HUES6 (cell line): ENCODE results near the gene SLC25A21.

Experiments used
- H3K27ac ChIP-seq: 2 replicates; pipeline ENCODE4 v1.7.0; 2013; ENCODE audit warnings: low read depth, mild to moderate bottlenecking, low read length, inconsistent platforms
- H3K27me3 ChIP-seq: 2 replicates; pipeline ENCODE4 v1.6.1; 2013; ENCODE audit warnings: low read length; ENCODE audit not compliant: control insufficient read depth, insufficient read depth
- H3K36me3 ChIP-seq: 2 replicates; pipeline ENCODE4 v1.6.1; 2013; ENCODE audit warnings: low read length; ENCODE audit not compliant: control insufficient read depth, insufficient read depth
- H3K4me1 ChIP-seq: 2 replicates; pipeline ENCODE4 v1.6.1; 2013; ENCODE audit warnings: low read length; ENCODE audit not compliant: control insufficient read depth, insufficient read depth
- H3K4me3 ChIP-seq: 2 replicates; pipeline ENCODE4 v1.5.1; 2013; ENCODE audit warnings: low read depth, low read length
- H3K9ac ChIP-seq: one replicate; pipeline ENCODE4 v1.6.1; 2013; ENCODE audit warnings: mild to moderate bottlenecking, low read length
- H3K9me3 ChIP-seq: 2 replicates; pipeline ENCODE4 v1.6.1; 2013; ENCODE audit warnings: low read depth, low read length; ENCODE audit not compliant: control insufficient read depth, insufficient read depth

The SLC25A21 gene

DNA sequence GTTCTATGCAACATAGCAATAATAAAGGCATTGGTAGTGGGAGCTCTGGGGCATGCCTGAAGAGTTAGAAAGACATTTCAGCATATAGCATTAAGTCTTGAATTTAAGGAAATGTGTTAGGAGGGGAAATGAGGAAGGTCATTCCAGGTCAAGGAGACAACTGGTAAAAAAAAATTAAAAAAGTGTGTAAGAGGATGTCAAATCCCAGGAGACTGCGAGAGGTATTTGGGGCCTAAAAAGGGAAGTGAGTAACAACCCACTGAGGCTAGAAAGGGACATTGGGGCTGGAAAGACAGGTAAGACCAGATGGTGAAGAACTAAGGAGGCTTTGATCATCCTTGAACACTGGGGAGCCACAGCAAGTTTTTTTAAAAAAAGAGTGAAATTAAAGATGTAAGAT lies 152.9 kb downstream of the SLC25A21 start:
- Histone ChIP-seq H3K36me3 (no peaks in the 10 kb centered on the region), H3K9me3 (no peaks in the 10 kb centered on the region), H3K27ac (no peak overlapping the region), H3K27me3 (no peaks in the 10 kb centered on the region), H3K4me3 (no peak overlapping the region), H3K9ac (no peak overlapping the region), H3K4me1 (no peaks in the 10 kb centered on the region)

DNA sequence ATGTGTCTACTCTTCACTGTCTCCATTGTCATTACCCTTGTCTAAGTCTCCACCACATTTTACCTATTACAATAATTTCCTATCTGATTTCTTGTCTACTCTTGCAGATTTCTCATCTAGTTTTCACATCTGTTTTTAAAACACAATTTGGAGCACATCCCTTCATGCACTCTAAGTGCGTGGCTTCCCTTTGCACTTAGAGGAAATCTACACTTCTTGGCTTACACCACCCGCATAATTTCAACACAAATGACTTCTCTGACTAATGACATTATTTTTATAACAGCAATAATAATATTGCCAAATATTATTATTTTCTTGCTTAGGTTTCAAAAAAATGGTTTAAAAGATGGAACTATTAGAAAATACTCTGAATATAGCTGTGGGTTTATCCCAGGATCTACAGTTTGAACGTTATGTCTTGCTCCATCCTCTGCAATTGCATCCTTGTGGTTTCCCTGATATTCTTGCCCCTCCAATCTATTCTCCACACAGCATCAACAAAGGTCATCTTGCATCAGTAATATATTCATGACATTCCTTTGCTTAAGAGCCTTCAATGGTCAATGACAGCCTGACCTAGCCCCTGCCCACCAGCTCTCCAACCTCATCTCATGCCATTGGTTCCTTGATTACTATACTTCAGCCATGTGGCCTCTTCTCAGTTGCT lies 153.7 kb downstream of the SLC25A21 start:
- no peak overlapping the region for H3K4me3 ChIP-seq
- H3K27ac ChIP-seq = no peak overlapping the region
- no peaks in the 10 kb centered on the region for H3K4me1 ChIP-seq
- H3K36me3 ChIP-seq = no peaks in the 10 kb centered on the region
- H3K9me3 ChIP-seq = no peaks in the 10 kb centered on the region
- no peak overlapping the region for H3K9ac ChIP-seq
- no peaks in the 10 kb centered on the region for H3K27me3 ChIP-seq

DNA sequence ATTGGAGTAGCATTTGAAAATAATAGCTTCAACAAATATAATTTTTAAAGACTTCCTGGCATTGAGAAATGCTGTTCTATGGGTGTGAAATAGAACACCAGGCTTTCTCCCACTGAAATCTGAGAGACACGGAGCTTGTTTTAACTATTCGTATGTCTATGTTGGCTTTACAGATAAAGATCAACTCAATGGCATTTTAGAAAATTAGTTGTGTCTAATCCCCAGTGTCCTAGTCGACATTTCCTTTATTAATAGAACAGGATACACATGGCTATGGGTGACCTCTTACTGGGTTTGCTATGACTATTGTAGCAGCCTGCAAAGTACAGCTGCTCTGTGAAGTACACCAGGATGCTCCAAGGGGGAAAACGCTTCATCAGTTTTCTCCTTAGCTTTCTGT lies 159.3 kb downstream of the SLC25A21 start:
- Histone ChIP-seq H3K27ac (no peak overlapping the region), H3K9me3 (no peaks in the 10 kb centered on the region), H3K36me3 (no peaks in the 10 kb centered on the region), H3K4me3 (no peak overlapping the region), H3K4me1 (no peaks in the 10 kb centered on the region), H3K9ac (no peak overlapping the region), H3K27me3 (no peaks in the 10 kb centered on the region)

DNA sequence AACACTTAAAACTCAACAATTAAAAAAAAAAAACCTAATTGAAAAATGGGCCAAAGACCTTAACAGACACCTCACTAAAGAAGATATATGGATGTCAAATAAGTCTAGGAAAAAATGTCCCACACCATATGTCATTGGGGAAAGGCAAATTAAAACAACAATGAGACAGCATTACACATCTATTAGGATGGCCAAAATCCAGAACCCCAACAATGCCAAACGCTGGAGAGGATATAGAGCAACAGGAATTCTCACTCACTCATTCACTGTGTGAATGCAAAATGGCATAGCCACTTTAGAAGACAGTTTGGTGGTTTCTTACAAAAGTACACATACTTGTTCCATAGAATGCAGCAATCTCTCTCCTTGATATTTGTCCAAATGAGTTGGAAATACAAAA lies 173.7 kb downstream of the SLC25A21 start:
- Histone ChIP-seq H3K27me3 (no peaks in the 10 kb centered on the region), H3K27ac (no peak overlapping the region), H3K9me3 (no peaks in the 10 kb centered on the region), H3K4me1 (no peaks in the 10 kb centered on the region), H3K36me3 (no peaks in the 10 kb centered on the region), H3K4me3 (no peak overlapping the region), H3K9ac (no peak overlapping the region)

DNA sequence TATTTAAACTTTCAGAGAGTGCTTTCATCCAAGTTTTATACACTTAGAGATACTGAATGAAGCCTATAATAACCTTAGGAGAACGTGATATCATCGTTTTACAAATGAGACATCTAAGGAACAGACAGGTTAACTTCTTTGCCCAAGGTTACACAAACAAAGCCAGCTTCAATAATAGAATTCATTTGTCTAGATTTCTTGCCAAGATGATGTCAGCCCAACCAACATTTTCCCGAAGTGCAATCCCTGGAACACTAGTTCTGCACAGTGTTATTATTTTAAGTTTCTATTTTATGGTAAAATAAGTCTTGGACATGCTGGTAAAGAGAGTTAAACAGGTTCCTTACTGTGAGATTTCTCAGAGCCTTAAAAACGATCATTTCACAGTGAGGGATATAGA lies 174.6 kb downstream of the SLC25A21 start:
- Histone ChIP-seq H3K27ac (no peak overlapping the region), H3K9ac (no peak overlapping the region), H3K36me3 (no peaks in the 10 kb centered on the region), H3K9me3 (no peaks in the 10 kb centered on the region), H3K4me1 (no peaks in the 10 kb centered on the region), H3K4me3 (no peak overlapping the region), H3K27me3 (no peaks in the 10 kb centered on the region)

DNA sequence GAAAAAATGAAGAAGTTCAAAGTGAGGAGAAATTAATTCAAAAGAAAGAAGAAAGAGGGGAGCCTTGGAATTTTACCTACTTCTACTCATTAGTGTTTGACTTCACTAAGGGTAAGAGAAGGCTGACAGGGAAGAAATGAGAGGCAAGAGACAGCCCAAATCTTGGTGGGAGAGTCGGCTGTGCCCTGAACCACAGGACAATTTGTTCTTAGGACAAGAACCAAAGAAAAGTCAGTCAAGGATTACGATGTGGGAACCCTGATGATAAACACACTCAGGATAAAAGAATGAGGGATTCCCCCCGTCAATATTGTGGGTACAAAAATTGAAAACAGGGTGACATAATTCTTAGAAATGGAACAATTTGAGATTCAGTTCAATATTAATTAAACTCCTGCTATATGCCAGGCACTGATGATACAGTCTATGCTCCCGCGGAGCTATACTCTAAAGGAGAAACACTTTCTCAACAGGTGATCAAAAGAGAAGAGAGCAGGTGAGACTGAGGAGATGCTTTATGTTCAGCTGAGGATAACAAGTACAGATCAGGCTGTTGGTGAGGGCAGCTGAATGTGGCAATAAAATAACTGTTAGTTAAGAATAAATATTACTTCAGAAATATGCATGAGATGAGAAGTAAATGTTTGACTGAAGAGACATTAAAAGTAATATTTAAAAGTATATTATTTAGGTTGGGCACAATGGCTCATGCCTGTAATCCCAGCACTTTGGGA lies 175.4 kb downstream of the SLC25A21 start:
- Histone ChIP-seq H3K27me3 (no peaks in the 10 kb centered on the region), H3K9me3 (no peaks in the 10 kb centered on the region), H3K36me3 (no peaks in the 10 kb centered on the region), H3K4me1 (no peaks in the 10 kb centered on the region), H3K27ac (no peak overlapping the region), H3K9ac (no peak overlapping the region), H3K4me3 (no peak overlapping the region)

DNA sequence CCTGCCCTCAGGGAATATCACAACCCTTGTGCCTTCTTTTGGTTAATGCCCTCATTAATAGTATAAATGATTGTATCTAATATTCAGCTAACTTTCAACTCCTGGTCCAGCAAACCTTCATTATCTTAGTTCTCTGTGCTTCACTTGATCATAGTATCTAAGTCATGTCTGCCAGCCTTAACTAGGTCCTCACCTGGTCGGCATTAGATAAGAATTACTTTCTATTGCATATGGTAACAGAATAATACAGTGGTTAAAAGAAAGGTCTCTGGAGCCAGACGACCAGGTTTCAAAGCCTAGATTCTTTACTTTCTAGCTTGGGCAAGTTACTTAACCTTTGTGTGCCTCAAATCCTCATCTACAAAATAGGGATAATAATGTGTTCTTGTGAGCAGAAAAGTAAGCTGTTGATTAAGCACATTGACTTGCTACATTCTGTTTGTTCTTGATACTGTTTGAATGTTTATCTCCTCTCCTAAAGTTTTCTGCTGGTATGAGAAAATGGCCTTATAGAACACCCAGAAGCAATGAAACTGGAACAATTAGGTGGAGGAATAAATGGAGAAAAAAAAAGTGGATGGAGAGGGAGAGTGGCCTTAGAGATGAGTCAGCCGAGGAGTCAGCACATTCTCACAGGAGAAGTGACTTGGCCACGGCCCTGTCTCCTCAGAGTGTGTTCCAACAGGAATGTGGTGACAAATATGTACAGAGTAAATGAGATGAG lies 176.1 kb downstream of the SLC25A21 start:
- no peak overlapping the region for H3K27ac ChIP-seq

DNA sequence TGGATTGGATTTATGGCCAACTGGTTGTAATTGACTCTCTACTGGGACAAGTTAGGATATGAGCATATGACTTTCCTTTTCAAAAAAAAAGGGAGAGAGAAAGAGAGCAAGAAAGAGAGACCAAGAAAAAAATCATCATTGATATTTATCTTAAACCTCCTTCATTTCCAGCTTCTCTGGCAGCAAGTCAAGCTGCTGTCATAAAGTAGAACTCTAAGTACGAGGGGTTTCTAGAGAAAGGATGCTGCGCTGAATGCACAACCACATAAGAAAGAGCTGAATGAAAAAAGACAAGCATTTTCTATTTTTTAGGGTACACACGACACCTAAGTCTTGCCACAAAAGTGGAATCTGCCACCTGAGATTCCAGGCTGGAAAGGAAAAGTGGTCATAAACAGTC lies 182.6 kb downstream of the SLC25A21 start:
- H3K36me3 ChIP-seq = no peaks in the 10 kb centered on the region
- no peaks in the 10 kb centered on the region for H3K27me3 ChIP-seq
- H3K27ac ChIP-seq = no peak overlapping the region
- no peaks in the 10 kb centered on the region for H3K9me3 ChIP-seq
- H3K4me1 ChIP-seq = no peaks in the 10 kb centered on the region
- H3K4me3 ChIP-seq = no peak overlapping the region
- no peak overlapping the region for H3K9ac ChIP-seq

More for the DNA sequence above, 176.1 kb downstream of the SLC25A21 start:
- Histone ChIP-seq H3K4me1 (no peaks in the 10 kb centered on the region), H3K9ac (no peak overlapping the region), H3K36me3 (no peaks in the 10 kb centered on the region), H3K9me3 (no peaks in the 10 kb centered on the region), H3K4me3 (no peak overlapping the region), H3K27me3 (no peaks in the 10 kb centered on the region)

DNA sequence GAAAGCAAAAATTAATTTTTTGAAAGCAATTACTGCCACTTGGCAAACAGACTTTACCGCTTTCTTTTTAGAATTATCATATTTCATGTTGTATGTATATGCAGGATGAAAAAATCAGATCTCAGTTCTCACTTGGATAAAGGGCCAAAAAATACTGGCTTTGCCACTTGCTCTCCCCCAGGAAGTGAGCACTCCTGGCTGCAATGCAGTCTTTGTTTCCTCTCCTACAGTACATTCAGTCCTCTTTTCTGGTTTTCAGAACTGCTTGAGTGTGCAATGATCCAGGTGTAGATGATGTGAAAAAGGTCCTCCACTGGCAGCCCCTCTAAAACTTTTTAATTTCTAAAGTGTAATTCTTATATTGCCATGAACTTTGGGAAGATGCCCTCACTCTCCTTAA lies 183.4 kb downstream of the SLC25A21 start:
- Histone ChIP-seq H3K27ac (no peak overlapping the region), H3K36me3 (no peaks in the 10 kb centered on the region), H3K27me3 (no peaks in the 10 kb centered on the region), H3K9me3 (no peaks in the 10 kb centered on the region), H3K4me1 (no peaks in the 10 kb centered on the region), H3K9ac (no peak overlapping the region), H3K4me3 (no peak overlapping the region)

DNA sequence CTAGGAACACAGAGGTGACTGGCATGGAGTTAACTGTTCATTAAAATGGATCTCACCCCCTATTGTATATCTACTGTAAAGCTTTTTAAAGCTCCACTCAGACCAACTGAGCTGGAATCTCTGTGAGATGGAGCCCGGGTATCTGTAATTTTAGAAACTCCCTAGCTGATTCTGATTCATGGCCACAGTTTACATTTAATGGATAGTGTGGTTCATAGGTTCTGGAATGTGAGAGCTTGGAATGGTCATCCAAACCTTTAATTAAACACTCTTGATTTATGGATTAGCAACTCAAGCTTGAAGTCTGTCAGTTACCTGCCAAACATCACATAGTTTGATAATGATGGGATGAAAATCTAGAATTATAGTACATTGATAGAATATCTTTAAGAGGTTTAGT lies 183.8 kb downstream of the SLC25A21 start:
- Histone ChIP-seq H3K36me3 (no peaks in the 10 kb centered on the region), H3K4me1 (no peaks in the 10 kb centered on the region), H3K27ac (no peak overlapping the region), H3K9me3 (no peaks in the 10 kb centered on the region), H3K27me3 (no peaks in the 10 kb centered on the region), H3K9ac (no peak overlapping the region), H3K4me3 (no peak overlapping the region)

DNA sequence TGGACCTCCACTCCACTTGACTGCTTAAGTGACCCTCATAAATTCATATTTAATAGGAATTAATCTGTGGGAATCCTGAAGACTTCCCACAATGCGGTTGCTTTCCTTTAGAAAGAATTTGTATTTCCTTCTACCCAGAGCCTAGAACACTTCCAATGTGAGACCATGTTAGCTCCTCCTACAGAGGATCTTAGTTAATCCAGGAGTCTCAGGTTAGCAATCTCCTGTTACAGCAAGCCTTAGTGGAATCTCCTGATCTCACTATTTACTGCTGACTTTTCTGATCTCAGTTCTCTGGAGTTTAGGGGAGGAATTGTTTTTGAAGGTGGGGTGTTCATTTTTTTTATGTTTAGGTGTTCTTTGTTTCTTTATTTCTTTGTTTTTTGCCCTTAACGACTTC lies 186.0 kb downstream of the SLC25A21 start:
- Histone ChIP-seq H3K36me3 (no peaks in the 10 kb centered on the region), H3K4me1 (no peaks in the 10 kb centered on the region), H3K9me3 (no peaks in the 10 kb centered on the region), H3K27ac (no peak overlapping the region), H3K9ac (no peak overlapping the region), H3K4me3 (no peak overlapping the region), H3K27me3 (no peaks in the 10 kb centered on the region)
